HCT116 (cell line): ENCODE data around the gene RGS18. TPM values are rescaled to one million over a fixed set of nuclear protein-coding genes. Genes with fewer than 3 reads are reported as not detected.

Experiments
- ATAC-seq: fragments of 200-7000 bp; cut with Tn5 transposase; 2 replicates; pipeline ENCODE4 v1.9.1; 2020; ENCODE audit warnings: mild to moderate bottlenecking, moderate library complexity
- BruUV-seq: library from RNA; stranded (reverse); fragments of 400-500 nt; replicated peaks from 2 replicates; lab custom pipeline; 2021; lab: Mats Ljungman, UMichigan
- CTCF ChIA-PET: fragments of 300-600 bp; sonication (Branson Sonifier 250); formaldehyde crosslinking; loops from one replicate; lab custom pipeline; 2021; ENCODE audit warnings: antibody characterized with exemption; lab: Charles Lee
- POLR2A ChIA-PET: fragments of 300-600, 350-600 bp; sonication (Branson Sonifier 250); formaldehyde crosslinking; loops from one replicate; lab custom pipeline; 2021; ENCODE audit warnings: antibody characterized with exemption; lab: Charles Lee
- RAD21 ChIA-PET, 2 experiments: fragments of 300-600 bp; sonication (Branson Sonifier 250); formaldehyde crosslinking; loops; one replicate each; lab custom pipeline; 2023; ENCODE audit warnings: low total read pairs in 2 of 2; ENCODE audit not compliant: uncharacterized antibody in 2 of 2, unreplicated experiment in 2 of 2, low non-redundant PET in 1 of 2; lab: Charles Lee
- DNase-seq: peaks from one replicate; pipeline ENCODE4 v3.0.0-alpha.2; 2010; ENCODE audit warnings: low read depth, low spot score
- H2AFZ ChIP-seq: fragments of 200-600 bp; shearing (Covaris generic), sonication (generic); 2 replicates; pipeline ENCODE4 v1.6.1; 2017; ENCODE audit warnings: low read depth, mixed run types, mixed read lengths, antibody characterized with exemption, low read length; ENCODE audit not compliant: poor library complexity, severe bottlenecking
- H3K27ac ChIP-seq: 2 replicates; pipeline ENCODE4 v1.5.1; 2012; ENCODE audit warnings: low read depth, low read length
- H3K27me3 ChIP-seq: fragments of 200-600 bp; sonication (generic); 2 replicates; pipeline ENCODE4 v1.6.1; 2016; ENCODE audit warnings: mixed run types, low read length, mixed read lengths; ENCODE audit not compliant: insufficient read depth
- H3K36me3 ChIP-seq, 2 experiments: fragments of 200-500 bp in 1 of 2; fragments of 200-600 bp in 1 of 2; sonication (Bioruptor generic) in 1 of 2; sonication (generic) in 1 of 2; 2 replicates each; pipeline versions ENCODE4 v1.5.1 to v1.6.1; 2014 to 2016; ENCODE audit warnings: low read length in 2 of 2, inconsistent platforms in 1 of 2, mixed read lengths in 1 of 2, mixed run types in 1 of 2; ENCODE audit not compliant: insufficient read depth in 2 of 2, control insufficient read depth in 1 of 2
- H3K4me1 ChIP-seq, 2 experiments: fragments of 200-600 bp in 1 of 2; sonication (generic) in 1 of 2; 2 replicates each; pipeline versions ENCODE4 v1.5.1 to v1.6.1; 2012 to 2017; ENCODE audit warnings: low read length in 2 of 2, inconsistent platforms in 1 of 2, mild to moderate bottlenecking in 1 of 2, mixed read lengths in 1 of 2, mixed run types in 1 of 2, moderate library complexity in 1 of 2; ENCODE audit not compliant: insufficient read depth in 2 of 2, control insufficient read depth in 1 of 2
- H3K4me2 ChIP-seq: fragments of 200-600 bp; sonication (generic); 2 replicates; pipeline ENCODE4 v1.6.1; 2017; ENCODE audit warnings: mixed run types, low read length, mixed read lengths
- H3K4me3 ChIP-seq, 2 experiments: fragments of 200-600 bp in 1 of 2; sonication (generic) in 1 of 2; replicated peaks in 1 of 2; 2 replicates each; pipeline ENCODE4 v1.5.1; 2011 to 2016; ENCODE audit warnings: low read length in 2 of 2, control low read depth in 1 of 2, low read depth in 1 of 2, mild to moderate bottlenecking in 1 of 2, mixed read lengths in 1 of 2, mixed run types in 1 of 2
- H3K79me2 ChIP-seq: fragments of 200-600 bp; sonication (generic); 2 replicates; pipeline ENCODE4 v1.6.1; 2017; ENCODE audit warnings: mild to moderate bottlenecking, mixed run types, low read length, moderate library complexity, mixed read lengths; ENCODE audit not compliant: insufficient read depth
- H3K9ac ChIP-seq: fragments of 200-600 bp; sonication (generic); 2 replicates; pipeline ENCODE4 v1.6.1; 2016; ENCODE audit warnings: low read length, mixed read lengths
- H3K9me2 ChIP-seq: fragments of 200-600 bp; sonication (generic), shearing (Covaris generic); 2 replicates; pipeline ENCODE4 v1.6.1; 2017; ENCODE audit warnings: mixed run types, mild to moderate bottlenecking, moderate library complexity; ENCODE audit not compliant: insufficient read depth
- H3K9me3 ChIP-seq, 2 experiments: fragments of 200-500 bp in 1 of 2; fragments of 200-600 bp in 1 of 2; sonication (Bioruptor generic) in 1 of 2; sonication (generic) in 1 of 2; 2 replicates each; pipeline ENCODE4 v1.6.1; 2014 to 2017; ENCODE audit warnings: low read length in 2 of 2, mixed read lengths in 2 of 2, inconsistent platforms in 1 of 2, low read depth in 1 of 2, mild to moderate bottlenecking in 1 of 2, mixed run types in 1 of 2, moderate library complexity in 1 of 2; ENCODE audit not compliant: control insufficient read depth in 1 of 2, insufficient read depth in 1 of 2
- H4K20me1 ChIP-seq: fragments of 200-600 bp; sonication (generic), shearing (Covaris generic); 2 replicates; pipeline ENCODE4 v1.6.1; 2017; ENCODE audit warnings: mixed run types, mild to moderate bottlenecking, moderate library complexity; ENCODE audit not compliant: insufficient read depth
- ATF3 ChIP-seq: IDR thresholded peaks from 2 replicates; pipeline ENCODE4 v1.6.1; 2012
- CBX3 ChIP-seq: IDR thresholded peaks from 2 replicates; pipeline ENCODE4 v1.6.1; 2012; ENCODE audit warnings: low read depth
- CEBPB ChIP-seq: IDR thresholded peaks from 2 replicates; pipeline ENCODE4 v1.6.1; 2012; ENCODE audit warnings: low read depth
- CTCF ChIP-seq, 3 experiments: fragments of 200-600 bp in 1 of 3; sonication (generic) in 1 of 3; IDR thresholded peaks in 2 of 3; conservative IDR thresholded peaks in 1 of 3; 2 replicates each; pipeline ENCODE4 v1.5.1; 2012 to 2017; ENCODE audit warnings: low read depth in 2 of 3, low read length in 2 of 3, antibody characterized with exemption in 1 of 3, borderline replicate concordance in 1 of 3, control low read depth in 1 of 3, mild to moderate bottlenecking in 1 of 3, mixed read lengths in 1 of 3, mixed run types in 1 of 3, moderate library complexity in 1 of 3; ENCODE audit not compliant: insufficient read depth in 1 of 3
- EGR1 ChIP-seq: IDR thresholded peaks from 2 replicates; pipeline ENCODE4 v1.6.1; 2012; ENCODE audit warnings: low read depth
- ELF1 ChIP-seq: IDR thresholded peaks from 2 replicates; pipeline ENCODE4 v1.6.1; 2012; ENCODE audit warnings: low read depth, borderline replicate concordance
- EZH2phosphoT487 ChIP-seq: fragments of 200-600 bp; IDR thresholded peaks from 2 replicates; pipeline ENCODE4 v1.6.1; 2018; ENCODE audit warnings: antibody characterized with exemption, borderline replicate concordance
- FOSL1 ChIP-seq: IDR thresholded peaks from 2 replicates; pipeline ENCODE4 v1.6.1; 2012; ENCODE audit warnings: low read depth
- JUND ChIP-seq: IDR thresholded peaks from 2 replicates; pipeline ENCODE4 v1.6.1; 2012
- MAX ChIP-seq: IDR thresholded peaks from 2 replicates; pipeline ENCODE4 v1.6.1; 2012
- POLR2A ChIP-seq: IDR thresholded peaks from 2 replicates; pipeline ENCODE4 v1.7.0; 2011; ENCODE audit warnings: borderline replicate concordance; ENCODE audit not compliant: insufficient read depth, insufficient read length; ENCODE audit errors: extremely low read depth
- RAD21 ChIP-seq: IDR thresholded peaks from 2 replicates; pipeline ENCODE4 v1.6.1; 2012; ENCODE audit warnings: low read depth, mild to moderate bottlenecking
- REST ChIP-seq: IDR thresholded peaks from 2 replicates; pipeline ENCODE4 v1.6.1; 2012; ENCODE audit warnings: low read depth
- SP1 ChIP-seq: IDR thresholded peaks from 2 replicates; pipeline ENCODE4 v1.6.1; 2012; ENCODE audit warnings: low read depth
- SRF ChIP-seq: IDR thresholded peaks from 2 replicates; pipeline ENCODE4 v1.6.1; 2012; ENCODE audit warnings: low read depth
- TCF7L2 ChIP-seq: IDR thresholded peaks from 2 replicates; pipeline ENCODE4 v1.7.0; 2011; ENCODE audit warnings: borderline replicate concordance, inconsistent platforms; ENCODE audit not compliant: insufficient read depth, insufficient read length; ENCODE audit errors: extremely low read depth
- ZBTB33 ChIP-seq: IDR thresholded peaks from 2 replicates; pipeline ENCODE4 v1.6.1; 2011; ENCODE audit warnings: mild to moderate bottlenecking, low read length, moderate library complexity; ENCODE audit not compliant: insufficient replicate concordance; ENCODE audit errors: extremely low read depth
- ZFX ChIP-seq: fragments of 450-650 bp; IDR thresholded peaks from 2 replicates; pipeline ENCODE4 v1.6.1; 2017
- ZNF274 ChIP-seq: fragments of 200-500 bp; sonication (Bioruptor generic); IDR thresholded peaks from 2 replicates; pipeline ENCODE4 v1.6.1; 2014; ENCODE audit warnings: mild to moderate bottlenecking, low read depth, low read length, inconsistent platforms
- intact Hi-C: fragments of 100-400 bp; cut with micrococcal nuclease; formaldehyde crosslinking; loops from 2 replicates; pipeline ENCODE4 v1.10.0; 2022
- total RNA-seq: library from RNA; stranded (reverse); gene quantifications from one replicate; pipeline ENCODE4 v1.2.1, GENCODE V29; 2021; ENCODE audit not compliant: unreplicated experiment

Gene RGS18
- total RNA-seq, 1 experiment from 2014 or later: not detected

- H3K9me2 ChIP-seq: no peaks in the 10 kb centered on the region
- ChIA-PET POLR2A (no interaction called here), CTCF (no interaction called here)
- H3K9ac ChIP-seq: no peak overlapping the region
- H2AFZ ChIP-seq: no peak overlapping the region
- H3K4me3 ChIP-seq: no peak overlapping the region
- no TSS peak for BruUV-seq
- no peaks in the 10 kb centered on the region for H3K27me3 ChIP-seq
- no peak for DNase-seq
- no peak for TF ChIP-seq CEBPB
- TF ChIP-seq ELF1: no peak
- TF ChIP-seq MAX: no peak
- TF ChIP-seq CBX3: no peak
- TF ChIP-seq SP1: no peak
- TF ChIP-seq TCF7L2: no peak
- no peak for TF ChIP-seq ATF3
- TF ChIP-seq CTCF (IDR thresholded peaks at IDR 0.05 in 2 of 3, conservative IDR thresholded peaks at IDR 0.05 in 1 of 3; ENCODE audit: borderline replicate concordance in 1 of 3, insufficient read depth in 1 of 3, low read depth in 2 of 3, low read length in 2 of 3): no peak
- TF ChIP-seq FOSL1: no peak
- no peak for TF ChIP-seq SRF
- TF ChIP-seq RAD21: no peak
- no peak for TF ChIP-seq EGR1
- no peak for TF ChIP-seq ZBTB33
- TF ChIP-seq ZFX: no peak
- no peak for TF ChIP-seq REST
- no peak for TF ChIP-seq POLR2A
- TF ChIP-seq EZH2phosphoT487: no peak
- TF ChIP-seq ZNF274: no peak
- no peak for TF ChIP-seq JUND
- TF ChIP-seq, all 23 proteins: peak for 0
- intact Hi-C loops: no loop called here
- H3K4me1 ChIP-seq: no peaks in the 10 kb centered on the region
- no peak overlapping the region for H3K4me2 ChIP-seq
- H3K36me3 ChIP-seq: no peaks in the 10 kb centered on the region
- H4K20me1 ChIP-seq: no peaks in the 10 kb centered on the region
- H3K27ac ChIP-seq: no peak overlapping the region
- no peaks in the 10 kb centered on the region for H3K79me2 ChIP-seq
- no peak for ATAC-seq
- H3K9me3 ChIP-seq: no peaks in the 10 kb centered on the region
- RAD21 ChIA-PET: no interaction called here
Observed at GRCh38 chr1:192224396-192224795, 66.1 kb downstream of the RGS18 start.
